NCI-H345 (cell line): ENCODE measurements around the gene BTAF1.
"Not testable (repeated sequence)": the region's sequence is repeated elsewhere in the genome, so short reads cannot be mapped to it uniquely, and the experiment has no call there.

ENCODE experiments used
- DNase-seq: peaks from one replicate; lab custom pipeline; 2025; lab: John Stamatoyannopoulos, UW

The BTAF1 gene

GRCh38 chr10:91923371-91924211, at the start of gene BTAF1:
BTAF1 (plus strand) TSS chr10:91923770; CDS start chr10:91924077, 307 bp downstream.
- DNase-seq, result peak; percentile 90

- DNase-seq, result no peak
Observed at GRCh38 chr10:91875156-91875555, 48.4 kb upstream of the BTAF1 start.

GRCh38 chr10:91875779-91876178, 47.8 kb upstream of the BTAF1 start:
- DNase-seq, result no peak

- DNase-seq, result no peak
Observed at GRCh38 chr10:91879515-91880170, 43.9 kb upstream of the BTAF1 start.

DNA sequence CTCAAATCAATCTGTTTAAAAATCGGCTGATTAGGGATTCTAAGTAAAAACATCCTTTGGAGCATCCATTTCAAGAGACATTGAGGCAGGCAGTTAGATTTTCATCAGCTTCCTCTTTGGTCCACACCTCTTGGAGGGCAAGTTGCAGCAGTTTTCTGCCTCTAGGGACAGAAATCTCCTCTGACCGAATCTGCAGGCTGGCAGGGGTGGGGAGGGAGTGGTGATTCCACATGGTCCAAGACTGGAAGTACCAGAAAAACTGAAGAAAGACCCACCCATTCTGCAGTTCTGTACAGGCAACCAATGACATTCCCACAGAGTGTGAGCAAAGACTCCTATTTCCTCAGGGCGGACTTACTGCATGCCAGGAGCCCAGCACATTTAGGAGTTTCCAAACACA, 43.3 kb upstream of the BTAF1 start:
- DNase-seq, result no peak

DNA sequence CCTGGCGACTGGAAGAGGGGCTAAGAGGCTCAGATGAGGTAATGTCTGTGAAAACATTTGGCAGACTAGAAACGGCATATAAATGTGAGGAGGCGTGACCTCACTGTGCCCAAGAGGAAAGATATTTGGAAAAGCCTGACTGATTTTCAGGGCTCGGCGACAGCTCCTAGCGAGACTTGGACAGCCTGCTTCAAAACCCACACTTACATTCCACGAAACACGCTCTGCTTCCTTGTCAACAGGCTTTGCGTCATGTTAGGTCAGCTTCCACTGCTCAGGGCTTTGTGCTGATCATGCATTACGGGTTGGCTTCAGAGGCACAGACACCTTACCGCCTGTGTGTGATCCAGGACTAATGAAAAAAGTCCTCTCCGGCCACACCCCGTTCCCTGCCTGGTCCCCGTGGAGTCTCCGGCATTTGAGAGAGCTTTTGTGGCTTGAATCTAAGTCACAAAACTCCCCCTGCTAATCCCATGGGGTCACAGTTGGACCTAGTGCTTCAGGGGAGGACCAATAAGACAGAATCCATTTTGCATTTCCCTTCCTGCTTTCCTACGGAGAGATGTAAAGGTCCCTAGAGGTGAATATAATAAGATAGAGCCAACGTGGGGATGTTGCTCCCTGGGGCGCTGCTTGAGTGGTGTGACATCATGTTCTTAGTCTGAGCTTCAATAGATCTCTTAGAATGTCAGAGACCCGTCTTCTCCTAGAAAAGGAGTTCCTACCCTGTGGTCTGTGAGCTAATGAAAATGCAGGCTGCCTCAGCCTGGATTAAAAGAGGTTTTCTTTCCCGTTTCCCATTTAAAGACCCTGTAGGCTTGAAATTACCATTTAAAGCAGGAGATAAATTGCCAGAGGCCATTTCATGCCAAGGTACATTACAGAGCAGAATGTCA, 39.8 kb upstream of the BTAF1 start:
- DNase-seq, result no peak

DNA sequence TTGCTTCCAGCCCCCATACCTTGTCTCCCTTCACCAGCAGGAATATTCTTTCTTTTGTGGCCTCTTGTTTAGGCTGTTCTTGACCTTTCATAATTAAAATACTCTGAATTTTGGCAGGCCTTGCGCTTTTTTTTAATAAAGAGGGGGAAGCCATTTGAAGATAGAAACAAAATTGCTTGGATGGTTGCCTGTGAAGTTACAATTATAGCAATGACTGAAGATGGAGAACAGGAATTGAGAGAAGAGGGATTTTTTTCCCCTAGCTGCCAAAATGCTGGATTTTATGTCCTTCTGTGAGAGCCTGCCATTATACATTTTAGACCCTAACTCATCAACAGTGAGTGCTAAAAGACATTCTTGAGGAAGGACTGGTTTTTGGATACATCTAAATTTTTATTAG, 39.0 kb upstream of the BTAF1 start:
- no peak for DNase-seq

DNA sequence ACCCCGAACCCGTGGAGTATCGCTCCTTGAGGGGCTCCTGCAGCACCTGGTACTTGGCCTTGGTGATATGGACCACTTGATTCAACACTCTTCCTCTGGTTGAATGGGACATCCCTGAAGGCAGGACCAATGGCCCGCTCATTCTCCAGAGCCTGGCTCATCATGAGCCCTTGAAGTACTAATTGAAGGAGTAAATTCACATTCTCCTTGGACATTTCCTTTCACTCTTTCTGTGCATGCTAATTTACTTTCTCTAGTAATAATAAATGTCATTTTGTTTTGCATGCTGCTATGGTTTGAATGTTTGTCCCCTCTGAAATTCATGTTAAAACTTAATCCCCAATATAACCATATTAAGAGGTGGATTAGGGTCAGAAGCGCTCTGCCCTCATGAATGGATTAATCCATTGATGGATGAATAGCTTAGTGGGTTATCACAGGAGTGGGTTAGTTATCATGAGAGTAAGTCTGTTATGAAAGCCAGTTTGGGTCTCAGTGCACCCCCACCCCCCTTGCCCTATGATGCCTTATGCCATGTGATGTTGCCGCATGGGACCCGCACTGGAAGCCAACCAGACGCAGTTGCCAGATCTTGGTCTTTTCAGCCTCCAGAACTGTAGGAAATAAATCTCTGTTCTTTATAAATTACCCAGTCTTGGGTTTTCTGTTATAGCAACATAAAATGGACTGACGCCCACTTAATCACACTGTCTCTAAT, 38.0 kb upstream of the BTAF1 start:
- no peak for DNase-seq

GRCh38 chr10:91886954-91887271, 36.7 kb upstream of the BTAF1 start:
- no peak for DNase-seq

GRCh38 chr10:91887272-91888076, 36.1 kb upstream of the BTAF1 start:
- peak; percentile 15 for DNase-seq

- no peak for DNase-seq
Observed at GRCh38 chr10:91891125-91892001, 32.2 kb upstream of the BTAF1 start.

DNA sequence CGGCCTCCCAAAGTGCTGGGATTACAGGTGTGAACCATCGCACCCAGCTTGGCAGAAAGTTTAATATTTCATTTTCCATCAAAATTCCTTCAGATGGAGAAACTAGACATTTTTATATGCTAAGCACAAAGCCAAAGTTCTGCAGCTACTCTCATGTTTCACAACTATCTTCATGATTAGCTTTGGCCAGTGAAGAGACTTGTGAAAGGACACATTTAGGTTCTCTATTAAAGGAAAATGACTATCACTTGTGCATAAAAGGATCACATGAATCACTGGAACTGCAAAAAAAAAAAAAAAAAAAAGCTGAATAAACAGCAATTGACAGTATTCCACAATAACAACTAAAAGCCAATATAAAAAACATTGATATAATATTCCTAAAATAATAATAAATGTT, 30.5 kb upstream of the BTAF1 start:
- DNase-seq, result no peak

DNA sequence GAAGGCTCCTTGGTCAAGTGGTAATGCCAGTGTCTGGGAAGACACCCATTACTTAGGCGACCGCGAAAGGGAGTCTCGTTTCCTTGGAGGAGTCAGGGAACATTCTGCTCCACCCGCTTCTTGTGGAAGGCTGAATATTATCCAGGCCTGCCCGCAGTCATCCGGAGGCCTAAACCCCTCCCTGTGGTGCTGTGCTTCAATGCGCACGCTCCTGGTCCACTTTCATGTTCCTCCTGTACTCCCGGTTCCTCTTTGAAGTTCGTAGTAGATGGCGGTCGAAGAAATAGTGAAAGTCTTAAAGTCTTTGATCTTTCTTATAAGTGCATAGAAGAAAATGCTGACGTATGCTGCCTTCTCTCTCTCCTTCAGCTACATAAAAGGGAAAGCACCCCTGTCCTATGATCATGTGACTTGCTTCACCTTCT, 29.3 kb upstream of the BTAF1 start:
- DNase-seq, result not testable (repeated sequence)

- no peak for DNase-seq
Observed at GRCh38 chr10:91896212-91896756, 27.3 kb upstream of the BTAF1 start.

DNA sequence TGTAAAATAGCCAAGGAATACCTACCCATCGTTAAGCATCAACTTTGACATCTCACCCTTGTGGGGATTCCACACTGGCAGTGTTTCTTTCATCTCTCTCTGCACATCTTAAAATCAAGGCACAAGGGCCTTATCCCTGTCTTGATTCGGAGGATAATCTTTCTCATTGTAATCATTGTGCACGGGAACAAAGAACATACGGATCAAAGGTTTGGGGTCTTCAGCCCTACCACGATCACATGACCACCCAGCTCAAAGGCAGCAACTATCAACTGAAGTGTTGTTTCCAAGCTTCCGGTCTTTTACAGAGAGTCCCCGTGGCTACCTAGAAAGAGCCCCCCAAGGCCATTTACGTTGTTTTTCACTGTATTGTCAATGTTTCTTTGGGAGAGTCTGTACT, 26.1 kb upstream of the BTAF1 start:
- no peak for DNase-seq

DNA sequence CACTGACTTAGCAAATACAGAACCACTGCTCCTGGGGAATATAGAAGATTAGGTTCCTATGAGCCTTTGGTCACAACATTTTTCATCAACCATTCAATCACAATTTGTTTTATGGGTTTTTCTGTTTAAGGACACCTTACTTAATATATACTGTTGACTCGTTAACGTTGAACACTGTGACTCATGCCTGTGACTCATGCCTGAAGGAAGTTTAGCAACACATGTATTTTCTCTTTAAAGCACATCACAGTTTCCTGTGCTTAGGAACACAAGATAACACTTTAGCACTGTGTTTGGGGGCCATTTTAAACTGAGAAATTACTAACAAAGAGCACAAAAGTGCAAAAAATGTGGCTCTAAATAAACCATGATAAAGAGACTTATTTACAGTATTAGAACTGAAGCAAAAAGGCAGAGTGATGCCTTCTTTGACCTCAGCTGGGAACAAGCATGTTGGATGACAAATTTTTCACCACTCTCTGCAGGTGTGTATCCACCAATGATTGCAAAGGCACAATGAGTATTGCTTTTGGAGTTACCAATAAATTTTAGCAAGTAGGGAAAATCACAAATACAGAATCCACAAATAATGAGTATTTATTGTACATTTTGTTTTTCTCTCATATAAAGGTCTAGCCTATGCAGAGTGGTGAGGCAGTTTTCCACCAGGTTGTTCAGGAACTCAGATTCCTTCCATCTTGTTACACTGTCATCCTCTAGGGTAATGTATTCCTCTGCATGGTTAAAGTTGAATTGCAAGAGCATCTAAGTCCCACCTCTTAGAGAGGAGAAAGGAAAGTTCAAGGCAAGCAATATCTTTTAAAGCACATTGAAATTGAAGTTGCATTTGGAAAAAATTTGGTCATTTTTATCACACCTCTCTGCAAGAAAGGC, 21.5 kb upstream of the BTAF1 start:
- no peak for DNase-seq

DNA sequence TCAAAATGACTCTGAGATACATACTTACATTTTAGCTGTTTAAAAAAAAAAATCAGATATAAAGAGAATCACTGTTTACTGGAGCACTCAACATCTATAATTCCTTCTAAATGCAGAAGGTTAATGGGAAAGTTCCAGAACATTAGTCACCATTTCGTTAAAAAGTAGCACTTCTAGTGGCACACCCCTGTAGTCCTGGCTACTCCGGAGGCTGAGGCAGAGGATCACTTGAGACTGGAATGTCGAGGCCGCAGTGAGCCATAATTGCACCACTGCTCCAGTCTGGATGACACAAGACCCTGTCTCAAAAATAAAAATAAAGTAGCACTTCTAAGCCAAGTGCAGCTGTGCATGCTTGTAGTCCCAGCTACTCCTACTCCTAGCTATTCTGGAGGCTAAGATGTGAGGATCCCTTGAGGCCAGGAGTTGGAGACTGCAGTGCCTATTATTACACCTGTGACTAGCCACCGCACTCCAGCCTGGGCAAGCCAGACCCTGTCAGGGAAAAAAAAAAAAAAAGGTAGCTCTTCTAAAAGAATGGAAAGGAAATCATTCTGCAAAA, 16.5 kb upstream of the BTAF1 start:
- DNase-seq, result no peak

- peak; percentile 26 for DNase-seq
Observed at GRCh38 chr10:91907914-91908336, 15.6 kb upstream of the BTAF1 start.
